PFSK-1 (cell line): ENCODE data around the gene KLHL36.

Experiments
- FOXP2 ChIP-seq: optimal IDR thresholded peaks from 2 replicates; pipeline ENCODE3; 2011; ENCODE audit warnings: borderline replicate concordance, control low read depth, inconsistent platforms; ENCODE audit not compliant: insufficient read depth; ENCODE audit errors: extremely low read length, extremely low read depth
- POLR2AphosphoS5 ChIP-seq: IDR thresholded peaks from 2 replicates; pipeline ENCODE4 v1.6.1; 2012; ENCODE audit warnings: low read depth, mild to moderate bottlenecking, control low read depth, low read length, moderate library complexity
- SIN3A ChIP-seq: IDR thresholded peaks from 2 replicates; pipeline ENCODE4 v1.6.1; 2012; ENCODE audit warnings: mild to moderate bottlenecking, low read length, moderate library complexity, borderline replicate concordance; ENCODE audit not compliant: insufficient read depth
- TAF1 ChIP-seq: IDR thresholded peaks from 2 replicates; pipeline ENCODE4 v1.6.1; 2012; ENCODE audit warnings: low read length, control low read depth, borderline replicate concordance; ENCODE audit not compliant: insufficient read depth
- TF ChIP-seq, protein P1 (sequence below), 2 experiments: IDR thresholded peaks; 2 replicates each; pipeline versions ENCODE4 v1.6.1 to v1.8.0; 2011 to 2012; ENCODE audit warnings: low read depth in 2 of 2, low read length in 2 of 2, control low read depth in 1 of 2, inconsistent platforms in 1 of 2, mild to moderate bottlenecking in 1 of 2, moderate library complexity in 1 of 2; ENCODE audit not compliant: insufficient read depth in 1 of 2

DNA sequence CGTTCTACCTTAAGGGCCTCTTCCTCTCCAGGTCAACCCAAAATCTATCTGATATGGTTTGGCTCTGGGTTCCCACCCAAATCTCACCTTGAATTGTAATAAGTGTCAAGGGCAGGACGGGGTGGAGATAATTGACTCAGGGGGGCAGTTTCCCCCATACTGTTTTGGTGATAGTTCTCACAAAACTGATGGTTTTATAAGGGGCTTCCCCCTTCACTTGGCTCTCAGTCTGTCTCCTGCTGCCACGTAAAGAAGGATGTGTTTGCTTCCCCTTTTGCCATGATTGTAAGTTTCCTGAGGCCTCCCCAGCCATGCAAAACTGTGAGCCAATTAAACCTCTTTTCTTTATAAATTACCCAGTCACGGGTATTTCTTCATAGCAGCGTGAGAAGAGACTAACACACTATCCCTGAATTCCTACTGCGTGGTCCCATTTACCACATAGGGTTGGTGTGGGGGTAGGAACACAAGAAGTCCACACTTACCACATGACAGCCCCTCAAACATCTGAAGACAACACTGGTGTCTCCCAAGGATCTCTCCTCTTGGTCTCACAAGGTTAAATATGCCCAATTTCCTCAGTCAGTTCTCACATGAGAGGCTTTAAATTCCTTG, 38.6 kb upstream of the KLHL36 start:
- TF ChIP-seq POLR2AphosphoS5: no peak
- TF ChIP-seq, protein P1, sequence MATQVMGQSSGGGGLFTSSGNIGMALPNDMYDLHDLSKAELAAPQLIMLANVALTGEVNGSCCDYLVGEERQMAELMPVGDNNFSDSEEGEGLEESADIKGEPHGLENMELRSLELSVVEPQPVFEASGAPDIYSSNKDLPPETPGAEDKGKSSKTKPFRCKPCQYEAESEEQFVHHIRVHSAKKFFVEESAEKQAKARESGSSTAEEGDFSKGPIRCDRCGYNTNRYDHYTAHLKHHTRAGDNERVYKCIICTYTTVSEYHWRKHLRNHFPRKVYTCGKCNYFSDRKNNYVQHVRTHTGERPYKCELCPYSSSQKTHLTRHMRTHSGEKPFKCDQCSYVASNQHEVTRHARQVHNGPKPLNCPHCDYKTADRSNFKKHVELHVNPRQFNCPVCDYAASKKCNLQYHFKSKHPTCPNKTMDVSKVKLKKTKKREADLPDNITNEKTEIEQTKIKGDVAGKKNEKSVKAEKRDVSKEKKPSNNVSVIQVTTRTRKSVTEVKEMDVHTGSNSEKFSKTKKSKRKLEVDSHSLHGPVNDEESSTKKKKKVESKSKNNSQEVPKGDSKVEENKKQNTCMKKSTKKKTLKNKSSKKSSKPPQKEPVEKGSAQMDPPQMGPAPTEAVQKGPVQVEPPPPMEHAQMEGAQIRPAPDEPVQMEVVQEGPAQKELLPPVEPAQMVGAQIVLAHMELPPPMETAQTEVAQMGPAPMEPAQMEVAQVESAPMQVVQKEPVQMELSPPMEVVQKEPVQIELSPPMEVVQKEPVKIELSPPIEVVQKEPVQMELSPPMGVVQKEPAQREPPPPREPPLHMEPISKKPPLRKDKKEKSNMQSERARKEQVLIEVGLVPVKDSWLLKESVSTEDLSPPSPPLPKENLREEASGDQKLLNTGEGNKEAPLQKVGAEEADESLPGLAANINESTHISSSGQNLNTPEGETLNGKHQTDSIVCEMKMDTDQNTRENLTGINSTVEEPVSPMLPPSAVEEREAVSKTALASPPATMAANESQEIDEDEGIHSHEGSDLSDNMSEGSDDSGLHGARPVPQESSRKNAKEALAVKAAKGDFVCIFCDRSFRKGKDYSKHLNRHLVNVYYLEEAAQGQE (IDR thresholded peaks at IDR 0.05; ENCODE audit: insufficient read depth in 1 of 2, low read depth in 2 of 2, low read length in 2 of 2): no peak
- TF ChIP-seq SIN3A: no peak
- no peak for TF ChIP-seq TAF1
- no peak for TF ChIP-seq FOXP2
